HepG2 (cell line): ENCODE measurements around the gene TXNRD2. TPM values are rescaled to one million over a fixed set of nuclear protein-coding genes. Genes with fewer than 3 reads are reported as not detected.

Source experiments
- GATAD1 ChIP-seq: IDR thresholded peaks from 2 replicates; pipeline ENCODE4 v1.6.1; 2016; ENCODE audit warnings: missing genetic modification reagents, missing compliant biosample characterization
- HIVEP1 ChIP-seq: sonication (generic); formaldehyde crosslinking; IDR thresholded peaks from 2 replicates; pipeline ENCODE4 v1.4.0; 2020; ENCODE audit warnings: mild to moderate bottlenecking, missing genetic modification reagents
- IRX3 ChIP-seq: sonication (generic); formaldehyde crosslinking; IDR thresholded peaks from 2 replicates; pipeline ENCODE4 v1.8.1; 2023; ENCODE audit warnings: mild to moderate bottlenecking, low read depth, missing genetic modification reagents, borderline replicate concordance
- KLF11 ChIP-seq: IDR thresholded peaks from 2 replicates; pipeline ENCODE4 v1.6.1; 2016; ENCODE audit warnings: missing compliant biosample characterization
- KMT2A ChIP-seq: sonication (generic); formaldehyde crosslinking; IDR thresholded peaks from 2 replicates; pipeline ENCODE4 v1.4.0; 2020; ENCODE audit warnings: missing genetic modification reagents
- MAFG ChIP-seq: sonication (generic); formaldehyde crosslinking; IDR thresholded peaks from 2 replicates; pipeline ENCODE4 v1.5.1; 2020; ENCODE audit warnings: mild to moderate bottlenecking, missing genetic modification reagents
- NR2C2 ChIP-seq: sonication (generic); formaldehyde crosslinking; IDR thresholded peaks from 2 replicates; pipeline ENCODE4 v1.4.0; 2020; ENCODE audit warnings: missing genetic modification reagents, mild to moderate bottlenecking, moderate library complexity, borderline replicate concordance
- SMAD9 ChIP-seq: sonication (generic); formaldehyde crosslinking; IDR thresholded peaks from 2 replicates; pipeline ENCODE4 v1.5.1; 2020; ENCODE audit warnings: mild to moderate bottlenecking, missing genetic modification reagents
- ZHX1 ChIP-seq: sonication (generic); formaldehyde crosslinking; IDR thresholded peaks from 2 replicates; pipeline ENCODE4 v1.8.1; 2022; ENCODE audit warnings: low read depth, mild to moderate bottlenecking, missing genetic modification reagents
- ZNF589 ChIP-seq: sonication (generic); formaldehyde crosslinking; conservative IDR thresholded peaks from 2 replicates; pipeline ENCODE4 v1.8.0; 2022; ENCODE audit warnings: mild to moderate bottlenecking, moderate library complexity, missing genetic modification reagents
- ZNF687 ChIP-seq: sonication (generic); formaldehyde crosslinking; IDR thresholded peaks from 2 replicates; pipeline ENCODE4 v1.5.1; 2020; ENCODE audit warnings: mild to moderate bottlenecking, missing genetic modification reagents, moderate library complexity
- ZNF773 ChIP-seq: sonication (generic); formaldehyde crosslinking; IDR thresholded peaks from 2 replicates; pipeline ENCODE4 v1.4.0; 2020; ENCODE audit warnings: missing genetic modification reagents, borderline replicate concordance
- ZUFSP ChIP-seq: sonication (generic); formaldehyde crosslinking; IDR thresholded peaks from 2 replicates; pipeline ENCODE4 v1.9.0; 2021; ENCODE audit warnings: missing genetic modification reagents, mild to moderate bottlenecking, borderline replicate concordance
- polyA plus RNA-seq, 8 experiments: library from polyadenylated mRNA; depleted of rRNA in 3 of 8; stranded (reverse) in 7 of 8; unstranded in 1 of 8; fragments of >200 nt; fragmentation: Illumina TruSeq in 4 of 8; extraction: Trizol in 4 of 8; gene quantifications; 2 replicates each; pipeline versions ENCODE4 v1.2.1 to v1.2.3, GENCODE V29; 2011 to 2016; ENCODE audit warnings: low read depth in 4 of 8, missing spikeins in 1 of 8, mixed read lengths in 1 of 8; ENCODE audit not compliant: insufficient read depth in 1 of 8
- total RNA-seq, 5 experiments: library from RNA; depleted of rRNA; stranded (reverse); fragments of >200 nt; fragmentation: Illumina TruSeq; extraction: Trizol; gene quantifications; 2 replicates each; pipeline ENCODE4 v1.2.3, GENCODE V29; 2016; ENCODE audit warnings: low read depth in 1 of 5
- TF ChIP-seq, protein P1 (sequence below): sonication (generic); formaldehyde crosslinking; IDR thresholded peaks from 2 replicates; pipeline ENCODE4 v1.4.0; 2020; ENCODE audit warnings: missing genetic modification reagents, mild to moderate bottlenecking, borderline replicate concordance

TXNRD2 gene
- total and polyA plus RNA-seq, 2 of the 13 experiments (the other 11 are each of a cell fraction or from before 2014, with no cell fraction given), result 17.5 to 18.6 TPM

GRCh38 chr22:19942157-19943081 lies 801 bp upstream of the TXNRD2 start (continued):
- TF ChIP-seq ZHX1 (no peak), KMT2A (CRISPR knock-in tag) (no peak), ZNF589 (no peak), ZUFSP (no peak), IRX3 (CRISPR knock-in tag) (no peak), GATAD1 (CRISPR knock-in tag) (no peak), NR2C2 (CRISPR knock-in tag) (no peak), HIVEP1 (no peak), KLF11 (CRISPR knock-in tag) (no peak), ZNF687 (peak; percentile 38; the same call in 1 of the 2 replicates), MAFG (CRISPR knock-in tag) (no peak), SMAD9 (CRISPR knock-in tag) (no peak), ZNF773 (CRISPR knock-in tag) (no peak)
- TF ChIP-seq, protein P1, sequence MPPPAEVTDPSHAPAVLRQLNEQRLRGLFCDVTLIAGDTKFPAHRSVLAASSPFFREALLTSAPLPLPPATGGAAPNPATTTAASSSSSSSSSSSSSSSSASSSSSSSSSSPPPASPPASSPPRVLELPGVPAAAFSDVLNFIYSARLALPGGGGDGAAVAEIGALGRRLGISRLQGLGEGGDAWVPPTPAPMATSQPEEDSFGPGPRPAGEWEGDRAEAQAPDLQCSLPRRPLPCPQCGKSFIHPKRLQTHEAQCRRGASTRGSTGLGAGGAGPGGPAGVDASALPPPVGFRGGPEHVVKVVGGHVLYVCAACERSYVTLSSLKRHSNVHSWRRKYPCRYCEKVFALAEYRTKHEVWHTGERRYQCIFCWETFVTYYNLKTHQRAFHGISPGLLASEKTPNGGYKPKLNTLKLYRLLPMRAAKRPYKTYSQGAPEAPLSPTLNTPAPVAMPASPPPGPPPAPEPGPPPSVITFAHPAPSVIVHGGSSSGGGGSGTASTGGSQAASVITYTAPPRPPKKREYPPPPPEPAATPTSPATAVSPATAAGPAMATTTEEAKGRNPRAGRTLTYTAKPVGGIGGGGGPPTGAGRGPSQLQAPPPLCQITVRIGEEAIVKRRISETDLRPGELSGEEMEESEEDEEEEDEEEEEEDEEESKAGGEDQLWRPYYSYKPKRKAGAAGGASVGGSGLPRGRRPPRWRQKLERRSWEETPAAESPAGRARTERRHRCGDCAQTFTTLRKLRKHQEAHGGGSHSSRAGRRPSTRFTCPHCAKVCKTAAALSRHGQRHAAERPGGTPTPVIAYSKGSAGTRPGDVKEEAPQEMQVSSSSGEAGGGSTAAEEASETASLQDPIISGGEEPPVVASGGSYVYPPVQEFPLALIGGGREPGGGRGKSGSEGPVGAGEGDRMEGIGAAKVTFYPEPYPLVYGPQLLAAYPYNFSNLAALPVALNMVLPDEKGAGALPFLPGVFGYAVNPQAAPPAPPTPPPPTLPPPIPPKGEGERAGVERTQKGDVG (CRISPR knock-in tag), result no peak
